ENCODE results near the gene CASP9.

Gene CASP9

DNA sequence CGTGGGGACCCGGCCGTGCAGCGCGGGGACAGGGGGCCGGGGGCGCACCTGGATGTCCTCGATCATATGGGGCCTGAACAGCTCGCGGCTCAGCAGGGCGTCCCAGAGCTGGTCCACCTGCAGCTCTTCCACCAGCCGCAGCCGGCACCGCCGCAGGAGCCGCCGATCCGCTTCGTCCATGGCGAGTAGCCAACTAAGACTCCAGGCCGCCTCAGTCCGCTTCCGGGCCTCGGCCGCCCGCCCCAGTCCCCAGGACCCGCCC lies at the start of gene CASP9:
TSS of gene CASP9 (minus strand) at position 195 of the 262 bp plus-strand sequence. CDS start at position 180, 15 bp downstream.
- FAIRE-seq: no peak

DNA sequence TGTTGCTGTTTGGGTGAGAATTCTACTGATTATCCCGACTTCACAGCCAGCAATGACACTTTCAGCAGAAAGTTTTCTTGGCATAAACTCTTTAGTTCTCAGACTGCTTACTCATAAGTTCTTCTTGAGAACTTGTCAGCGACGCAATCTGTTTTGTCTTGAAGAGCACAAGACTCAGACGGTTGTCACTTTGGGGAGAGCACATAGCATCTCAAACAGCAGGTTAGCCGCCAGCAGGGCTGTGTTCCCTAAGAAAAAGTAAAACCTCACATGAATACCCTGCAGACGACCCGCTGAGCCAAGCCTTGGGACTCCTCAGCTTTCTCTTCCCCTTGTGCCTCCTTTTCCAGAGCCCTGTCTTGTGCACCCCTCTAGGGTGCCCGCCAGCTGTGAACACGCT lies 49.5 kb upstream of the CASP9 start:
- no peak for FAIRE-seq

DNA sequence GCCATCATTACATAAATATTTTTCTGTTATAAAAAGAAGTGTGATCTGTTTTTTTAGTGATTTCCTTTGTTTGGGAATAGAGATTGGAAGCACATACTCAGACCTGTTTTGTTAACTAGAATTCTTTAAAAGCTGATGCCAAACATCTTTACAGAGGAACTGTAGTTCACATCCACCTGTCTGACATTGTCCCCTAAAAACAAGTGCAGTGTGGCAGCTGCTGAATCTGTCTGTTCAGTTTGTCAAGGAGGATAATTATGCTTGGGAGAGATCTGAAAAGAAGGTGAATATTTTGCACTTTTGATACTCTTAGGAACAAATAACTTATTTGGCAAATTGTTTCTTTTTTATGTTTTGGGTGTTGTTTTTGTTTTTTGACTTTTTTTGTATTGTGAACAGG lies 47.3 kb upstream of the CASP9 start:
- no peak for FAIRE-seq

DNA sequence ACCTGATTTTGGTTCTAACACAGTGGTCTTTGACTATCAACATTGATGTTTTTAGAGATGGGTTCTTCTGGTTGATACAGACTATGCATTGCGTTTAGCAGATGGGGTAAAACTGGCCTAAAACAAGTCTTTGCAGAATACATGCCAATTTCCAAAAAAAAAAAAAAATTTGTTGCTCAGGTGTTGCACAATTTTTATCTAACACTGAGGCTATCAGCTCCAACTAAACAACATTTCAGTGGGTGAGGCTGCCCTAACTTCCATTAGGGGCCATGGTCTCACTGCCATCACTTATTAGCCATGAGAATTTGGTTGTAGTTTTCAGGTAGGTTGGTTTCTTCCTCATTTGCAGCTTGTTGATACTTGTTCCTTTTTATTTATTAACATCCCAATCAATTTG lies 46.8 kb upstream of the CASP9 start:
- no peak for FAIRE-seq

DNA sequence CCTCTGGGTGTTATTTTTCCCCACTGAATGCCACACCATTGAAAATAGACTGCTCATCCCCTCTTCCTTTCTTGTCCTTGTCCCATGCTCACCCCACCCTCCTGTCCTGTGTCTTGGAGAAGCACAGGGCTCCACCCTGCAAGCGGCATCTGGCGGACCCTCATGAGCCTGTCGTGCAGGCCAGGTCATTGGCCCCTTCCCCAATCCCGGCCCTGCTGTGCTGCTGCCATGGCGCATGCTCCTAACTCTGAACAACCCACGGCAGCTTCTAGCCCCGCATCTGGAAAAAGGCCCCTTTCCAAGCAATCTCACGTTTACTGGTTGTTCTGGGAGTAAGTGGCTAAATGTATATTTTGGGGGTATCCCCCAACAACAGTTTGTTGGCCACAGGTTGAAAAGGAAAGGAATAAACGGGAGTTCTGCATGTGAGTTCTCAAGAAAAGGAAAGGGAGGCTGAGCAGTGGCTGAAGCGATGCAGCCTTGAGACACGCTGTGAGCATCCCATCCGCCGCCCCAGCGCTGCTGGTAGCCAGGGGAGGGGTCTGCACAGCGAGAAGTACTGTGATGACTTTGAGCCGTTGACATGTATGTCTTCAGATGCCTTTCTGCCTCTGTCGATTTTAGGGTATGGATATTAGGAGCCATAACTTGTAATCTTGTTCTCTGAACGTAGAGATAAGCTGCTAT lies 44.5 kb upstream of the CASP9 start:
- no peak for FAIRE-seq

DNA sequence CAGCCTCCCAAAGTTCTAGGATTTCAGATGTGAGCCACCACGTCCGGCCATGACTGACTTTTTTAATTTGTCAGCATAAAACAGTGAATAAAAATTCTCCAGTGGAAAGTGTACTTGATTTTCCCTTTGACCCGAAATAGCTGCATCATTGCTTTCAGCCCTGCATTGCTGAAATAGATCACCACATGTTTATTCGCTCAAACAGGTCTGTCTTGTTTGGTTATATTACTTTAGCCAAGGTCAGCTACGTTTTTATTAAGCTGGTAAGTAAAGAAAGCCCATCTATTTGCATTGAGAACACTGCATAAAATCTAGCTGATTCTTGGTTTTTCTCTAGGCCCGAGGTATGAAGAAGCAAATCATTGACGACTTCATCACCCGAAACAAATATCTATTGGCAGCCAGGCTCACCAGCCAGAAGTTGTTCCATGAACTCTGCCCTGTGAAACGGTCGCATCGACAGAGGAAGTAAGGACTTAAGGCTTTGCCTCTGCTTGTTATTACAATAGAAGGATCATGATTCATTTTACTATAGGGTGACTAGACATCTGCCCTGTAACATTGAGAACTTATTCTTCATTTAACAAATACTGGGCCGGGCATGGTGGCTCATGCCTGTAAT lies 35.3 kb upstream of the CASP9 start:
- FAIRE-seq: no peak

DNA sequence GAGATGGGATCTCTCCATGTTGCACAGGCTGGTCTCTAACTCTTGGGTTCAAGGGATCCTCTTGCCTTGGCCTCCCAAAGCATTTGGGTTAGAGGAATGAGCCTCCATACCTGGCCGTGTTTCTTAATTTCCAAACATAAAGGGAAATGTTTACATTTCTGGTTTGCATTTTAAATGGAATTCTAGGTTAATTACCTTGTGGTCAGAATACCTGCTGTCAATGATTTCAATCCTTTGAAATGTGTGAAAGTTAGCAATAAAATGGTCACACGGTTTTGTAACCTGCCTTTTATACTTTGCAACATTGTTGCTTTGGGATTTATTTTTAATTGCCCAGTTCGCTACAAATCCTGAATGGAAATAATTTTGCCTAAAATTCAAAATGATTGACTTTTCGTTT lies 34.5 kb upstream of the CASP9 start:
- FAIRE-seq: no peak

DNA sequence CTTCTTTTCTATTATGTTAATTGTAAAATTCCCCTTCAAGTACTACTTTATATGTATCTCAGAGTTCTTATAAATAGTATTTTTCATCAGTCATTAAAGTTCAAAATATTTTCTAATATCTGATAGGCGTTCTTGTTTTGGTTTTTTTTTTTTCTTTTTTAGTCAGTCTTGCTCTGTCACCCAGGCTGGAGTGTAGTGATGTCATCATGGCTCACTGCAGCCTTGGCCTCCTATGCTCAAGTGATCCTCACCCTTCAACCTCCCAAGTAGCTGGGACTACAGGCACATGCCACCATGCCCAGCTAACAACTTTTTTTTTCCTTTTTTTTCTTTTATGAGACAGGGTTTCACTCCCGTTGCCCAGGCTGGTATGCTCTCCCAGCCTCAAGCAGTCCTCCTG lies 33.6 kb upstream of the CASP9 start:
- peak; percentile 69 for FAIRE-seq

DNA sequence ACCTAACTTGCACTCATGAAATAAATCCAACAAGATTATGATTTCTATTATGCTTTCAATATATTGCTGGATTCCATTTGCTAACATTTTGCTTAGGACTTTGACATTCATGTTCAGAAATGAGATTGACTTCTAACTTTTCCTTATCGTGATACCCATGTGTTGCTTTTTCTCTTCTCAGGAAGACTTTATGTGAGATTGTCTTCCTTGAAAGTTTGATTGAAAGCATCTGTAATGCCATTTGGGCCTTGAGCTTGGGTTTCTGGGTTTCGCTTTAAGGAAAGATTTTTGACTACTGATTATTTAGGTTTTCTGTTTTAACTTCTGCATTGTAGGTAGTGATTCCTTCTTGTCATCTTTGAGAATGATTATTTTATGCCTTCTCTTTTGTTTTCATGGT lies 33.0 kb upstream of the CASP9 start:
- FAIRE-seq: no peak

DNA sequence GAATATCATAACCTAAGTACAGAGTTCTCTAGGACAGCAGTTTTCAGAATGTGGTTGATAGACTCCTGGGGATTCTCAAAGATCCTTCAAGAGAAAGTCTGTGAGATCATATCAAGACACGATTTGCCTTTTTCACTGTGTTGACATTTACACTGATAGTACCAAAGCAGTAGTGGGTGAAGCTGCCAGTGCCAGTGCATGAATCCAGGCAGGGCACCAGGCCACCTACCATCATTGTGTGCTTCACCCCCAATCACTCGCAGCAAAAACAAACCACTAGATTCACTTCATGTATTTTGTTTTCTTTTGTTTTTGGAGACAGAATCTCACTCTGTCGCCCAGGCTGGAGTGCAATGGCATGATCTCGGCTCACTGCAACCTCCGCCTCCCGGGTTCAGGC lies 26.6 kb upstream of the CASP9 start:
- FAIRE-seq: no peak

DNA sequence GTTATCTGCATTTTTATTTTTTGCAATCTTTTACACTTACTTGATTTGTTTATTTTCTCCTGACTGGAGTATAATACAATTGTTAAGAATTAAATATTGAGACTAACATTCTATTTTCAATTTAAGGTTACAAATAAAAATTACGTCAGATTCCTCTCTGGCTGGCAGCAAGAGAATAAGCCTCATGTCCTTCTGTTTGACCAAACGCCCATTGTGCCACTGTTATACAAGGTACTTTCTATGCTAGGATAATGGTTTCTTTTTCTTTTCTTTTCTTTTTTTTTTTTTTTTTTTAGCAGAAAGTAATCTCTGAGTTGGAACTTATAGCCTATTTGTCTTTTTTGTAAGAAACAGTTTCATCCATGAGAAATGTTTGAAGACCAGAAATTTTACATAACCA lies 22.6 kb upstream of the CASP9 start:
- FAIRE-seq: no peak

DNA sequence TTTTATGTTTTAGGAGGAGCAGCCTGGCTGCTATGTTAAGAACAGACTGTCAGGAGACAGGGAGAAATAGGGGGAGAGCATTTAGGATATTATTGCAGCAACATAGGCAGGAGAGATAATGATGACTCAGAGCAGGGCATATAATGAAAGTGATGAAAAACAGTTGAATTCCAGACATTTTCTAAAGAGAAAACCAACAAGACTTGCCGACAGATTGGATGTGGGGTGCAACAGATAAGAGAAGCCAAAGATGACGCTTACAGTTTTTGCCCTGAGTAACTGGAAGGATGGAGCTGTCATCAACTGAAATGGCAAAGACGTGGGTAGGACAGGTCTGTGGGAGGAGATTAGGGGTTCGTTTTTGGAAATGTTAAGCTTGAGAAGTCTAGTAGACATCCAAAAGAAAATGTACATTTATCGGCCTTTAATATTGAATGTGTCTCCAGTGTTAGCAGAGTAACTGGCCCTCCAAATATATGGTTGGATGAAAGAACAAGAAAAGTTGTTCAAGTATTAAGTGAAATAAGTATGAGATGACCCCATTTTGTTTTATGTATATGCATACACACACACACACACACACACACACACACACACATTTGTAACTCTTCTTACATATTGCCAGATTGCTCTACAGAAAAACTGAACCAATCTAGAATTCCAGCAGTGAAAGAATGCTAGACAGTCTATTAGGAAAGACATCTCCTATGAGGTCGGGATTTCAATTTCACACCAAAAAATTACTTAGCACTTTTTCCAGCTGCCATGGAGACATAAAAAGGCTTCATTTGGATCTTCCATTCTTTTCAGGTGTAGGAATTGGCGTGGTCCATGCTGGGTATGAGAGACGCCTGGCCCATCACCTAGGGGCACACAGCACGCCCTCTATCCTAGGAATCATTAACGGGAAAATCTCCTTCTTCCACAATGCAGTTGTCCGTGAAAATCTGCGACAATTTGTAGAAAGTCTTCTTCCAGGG lies 19.9 kb upstream of the CASP9 start:
- FAIRE-seq: no peak

DNA sequence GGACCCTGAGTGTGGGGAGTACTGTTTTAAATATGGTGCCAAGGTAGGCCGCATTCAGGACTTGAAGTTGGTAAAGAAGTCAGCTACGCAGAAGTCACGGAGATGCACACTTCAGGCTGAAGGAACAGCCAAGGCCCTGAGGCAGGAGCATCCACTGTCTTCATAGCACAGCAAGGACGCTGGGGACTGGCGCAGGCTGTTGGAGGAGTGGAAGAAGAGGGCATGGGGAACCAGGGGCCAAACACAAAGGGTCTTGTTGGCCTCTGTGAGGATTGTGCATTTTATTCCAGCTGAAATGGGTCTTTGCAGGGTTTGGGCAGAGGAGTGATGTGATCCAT lies 19.2 kb upstream of the CASP9 start:
- no peak for FAIRE-seq

DNA sequence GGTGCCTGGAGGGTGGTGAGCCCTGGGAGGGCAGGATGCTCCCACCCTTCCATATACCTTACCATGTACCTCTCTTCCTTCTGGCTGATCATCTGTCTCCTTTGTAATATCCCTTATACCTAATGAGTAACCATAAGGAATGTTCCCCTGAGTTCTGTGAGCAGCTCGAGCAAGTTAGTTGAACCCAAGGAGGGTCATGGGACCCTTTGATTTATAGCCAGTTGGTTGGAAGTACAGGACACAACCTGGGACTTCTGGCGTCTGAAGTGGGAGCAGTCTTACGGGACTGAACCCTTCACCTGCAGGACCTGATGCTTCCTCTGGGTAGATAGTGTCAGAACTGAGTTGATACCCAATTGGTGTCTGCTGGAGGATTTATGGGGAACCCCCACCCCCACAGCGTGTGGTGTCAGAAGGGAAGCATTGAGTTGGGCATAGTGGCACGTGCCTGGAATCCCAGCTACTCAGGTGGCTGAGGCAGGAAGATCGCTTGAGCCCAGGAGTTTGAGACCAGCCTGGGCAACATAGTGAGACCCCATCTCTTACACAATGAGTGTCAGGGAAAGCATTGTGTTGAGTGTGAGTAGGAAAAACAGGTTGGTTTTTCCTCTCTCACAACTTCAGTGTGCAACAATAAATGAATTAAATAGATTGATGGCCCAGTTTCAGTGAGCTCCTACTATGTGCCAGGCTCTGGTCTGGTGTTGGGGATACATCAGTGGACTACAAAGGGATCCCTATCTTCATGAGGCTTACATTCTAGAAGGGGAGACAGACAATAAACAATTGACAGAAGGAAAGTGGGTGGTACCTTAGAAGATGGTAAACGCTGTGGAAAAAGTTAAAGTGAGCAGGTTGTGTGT lies 18.6 kb upstream of the CASP9 start:
- no peak for FAIRE-seq

DNA sequence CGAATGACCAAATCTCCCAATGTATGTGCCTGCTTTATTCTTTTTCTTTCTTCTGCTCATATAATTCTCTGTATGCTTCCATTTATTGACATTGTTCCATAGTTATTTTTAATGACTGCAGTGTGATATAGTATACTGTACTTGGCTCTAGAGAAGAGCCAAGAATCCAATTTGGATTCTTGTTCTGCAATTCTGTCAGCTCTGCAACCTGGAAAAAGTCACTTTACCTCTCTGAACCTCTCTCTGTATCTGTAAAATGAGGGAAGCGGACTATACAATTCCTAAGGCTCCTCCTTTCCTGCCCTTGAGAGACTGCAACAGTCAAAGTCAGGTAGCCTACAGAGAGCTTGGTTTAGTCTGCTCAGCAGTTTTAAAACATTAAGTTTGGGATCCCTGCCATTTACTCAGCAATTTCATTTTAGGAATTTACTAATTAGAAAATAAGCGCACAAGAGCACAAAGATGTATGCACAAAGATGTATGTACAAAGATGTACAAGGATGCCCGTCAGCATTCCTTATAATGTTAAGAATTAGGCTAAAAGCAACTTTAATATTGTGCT lies 17.3 kb upstream of the CASP9 start:
- FAIRE-seq: no peak

DNA sequence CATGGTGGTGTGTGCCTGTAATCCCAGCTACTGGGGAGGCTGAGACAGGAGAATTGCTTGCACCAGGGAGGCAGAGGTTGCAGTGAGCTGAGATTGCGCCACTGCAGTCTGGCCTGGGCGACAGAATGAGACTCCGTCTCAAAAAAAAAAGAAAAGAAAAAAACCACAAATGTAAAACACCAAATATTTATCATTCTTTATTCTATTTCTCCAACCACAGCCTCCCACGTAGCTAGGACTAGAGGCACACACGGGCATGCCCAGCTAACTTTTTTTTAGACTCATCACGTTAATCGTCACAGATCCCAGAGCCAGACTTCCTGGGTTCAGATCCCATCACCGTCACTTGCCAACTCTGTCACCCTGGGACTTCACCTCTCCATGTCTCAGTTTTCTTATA lies 16.2 kb upstream of the CASP9 start:
- FAIRE-seq: no peak

DNA sequence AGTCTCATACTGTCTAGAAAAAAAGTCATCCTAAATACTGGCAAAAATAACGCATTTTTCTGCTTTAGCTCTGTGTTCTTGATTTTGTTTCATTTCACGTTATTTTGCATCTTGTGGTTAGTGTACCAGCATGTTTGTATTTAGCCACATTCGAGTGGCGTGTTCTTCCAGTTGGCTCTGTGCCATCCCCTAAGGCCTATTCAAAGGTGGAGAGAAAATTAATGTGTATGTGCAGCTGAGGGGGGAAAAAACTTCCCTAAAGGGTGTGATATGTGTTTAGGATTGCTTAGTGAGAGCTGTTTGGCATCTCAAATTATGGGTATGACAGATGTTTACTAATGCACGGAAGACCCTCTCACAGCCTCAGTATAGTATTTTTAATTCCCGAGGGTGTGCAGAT lies 14.8 kb upstream of the CASP9 start:
- no peak for FAIRE-seq

DNA sequence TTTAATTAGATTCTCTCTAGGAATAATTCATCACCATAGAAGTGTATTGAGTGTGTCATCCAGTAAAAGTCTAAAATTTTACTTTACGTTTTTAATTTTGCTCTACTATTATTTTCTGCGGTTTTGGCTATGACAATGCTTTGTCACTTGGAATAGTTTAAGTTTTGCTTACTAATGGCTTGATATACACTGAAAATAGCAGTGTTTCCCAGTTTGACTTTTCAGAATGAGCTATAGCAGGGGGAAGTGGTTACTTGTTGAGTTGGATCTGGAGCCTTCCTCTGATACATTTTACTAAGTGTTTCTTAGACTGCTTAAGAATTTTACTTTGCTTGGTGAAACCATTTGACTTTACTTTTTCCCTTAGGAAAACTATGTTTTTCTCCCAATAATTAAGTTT lies 7.7 kb upstream of the CASP9 start:
- FAIRE-seq: no peak

DNA sequence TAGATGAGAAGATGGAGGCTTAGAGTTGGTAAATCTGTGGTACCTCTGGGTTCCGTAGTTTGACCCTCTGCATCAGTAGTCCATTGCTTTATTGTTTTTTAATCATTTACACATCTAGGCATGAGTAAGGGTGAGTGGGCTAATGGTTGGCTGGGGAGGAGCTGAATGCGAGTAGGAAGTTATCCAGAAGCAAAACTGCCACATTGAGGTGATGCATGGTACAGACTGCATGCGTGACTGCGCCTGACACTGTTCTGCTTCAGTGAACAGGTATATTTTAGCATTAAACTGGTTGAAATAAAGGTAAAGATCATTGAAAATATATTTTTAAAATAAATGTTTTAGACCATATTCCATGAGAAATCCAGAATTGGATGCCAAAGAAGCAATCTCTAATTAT lies 7.0 kb upstream of the CASP9 start:
- no peak for FAIRE-seq

DNA sequence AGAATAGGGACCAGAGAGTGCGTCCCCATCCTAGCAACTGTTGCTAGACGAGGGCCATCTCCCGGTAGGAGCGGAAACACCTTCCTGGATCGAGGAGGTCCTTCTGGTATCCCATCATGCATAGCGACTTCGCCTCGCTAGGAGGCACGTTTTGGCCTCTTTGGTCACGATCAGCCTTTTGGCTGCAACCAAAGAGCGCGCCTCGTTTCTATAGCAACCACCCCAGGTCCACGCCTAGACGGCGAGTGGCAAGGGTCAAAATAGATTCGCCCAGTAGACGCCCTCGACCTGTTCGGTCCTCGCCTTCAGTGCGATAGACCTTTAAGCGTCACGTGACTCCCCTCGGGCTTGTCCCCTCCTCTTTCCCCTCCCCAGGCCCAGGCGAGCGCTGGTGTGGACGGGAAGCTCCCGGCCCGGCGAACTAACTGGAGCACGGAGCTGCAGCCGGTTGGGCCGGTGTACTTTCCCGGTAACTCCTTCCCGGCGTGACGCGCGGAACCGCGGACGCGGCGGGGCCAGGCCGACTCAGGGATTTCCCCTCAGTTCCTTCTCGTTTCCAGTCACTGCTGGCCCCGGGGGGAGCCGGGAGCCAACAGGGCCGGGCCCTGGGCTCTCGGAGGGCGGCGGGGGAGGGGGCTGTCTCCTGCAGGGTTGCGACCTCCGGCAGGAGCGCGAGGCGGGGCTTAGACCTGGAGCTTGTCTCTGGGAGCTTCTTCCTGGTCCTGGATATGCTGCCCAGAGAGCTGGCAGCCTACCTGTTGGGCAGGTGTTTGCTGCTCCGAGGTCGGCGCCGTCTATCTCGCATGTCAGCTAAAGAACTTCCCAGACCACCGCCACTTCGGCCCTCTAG lies 2.7 kb upstream of the CASP9 start, which contains the start of gene DNAJC16:
TSS of gene DNAJC16 (plus strand) at position 359 of the 850 bp plus-strand sequence. CDS start 2,258 bp downstream, outside the sequence.
- FAIRE-seq: peak; percentile 99

DNA sequence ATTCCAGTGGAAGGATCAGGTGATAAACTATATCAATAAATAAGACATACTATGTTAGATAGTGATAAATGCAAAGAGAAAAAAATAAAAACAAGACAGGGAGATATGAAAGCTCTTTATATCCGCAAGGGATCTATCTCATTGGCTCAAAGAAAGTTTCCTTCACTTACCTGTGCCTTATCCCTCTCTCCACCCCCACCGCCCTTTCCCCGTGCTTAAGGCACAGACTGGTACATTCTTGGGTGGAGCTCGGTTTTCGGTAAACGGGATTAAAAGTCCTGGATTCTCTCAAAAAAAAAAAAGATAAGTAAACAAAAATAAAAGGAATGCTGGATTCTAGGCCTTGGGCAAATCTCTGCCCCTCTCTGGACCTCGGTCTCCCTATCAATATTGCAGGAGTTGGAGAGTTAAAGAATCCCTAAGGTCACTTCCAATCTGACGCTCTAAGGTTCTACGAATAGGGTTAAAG lies 2.0 kb upstream of the CASP9 start:
- FAIRE-seq: no peak
